OCI-LY7 (cell line): ENCODE data around the gene WNK4. TPM values are rescaled to one million over a fixed set of nuclear protein-coding genes. Genes with fewer than 3 reads are reported as not detected.

Source experiments
- BruUV-seq: library from RNA; stranded (reverse); fragments of 400-500 nt; replicated peaks from 2 replicates; lab custom pipeline; 2021; lab: Mats Ljungman, UMichigan
- CTCF ChIA-PET: fragments of 300-600 bp; sonication (Branson Sonifier 250); formaldehyde crosslinking; loops from one replicate; lab custom pipeline; 2022; ENCODE audit warnings: antibody characterized with exemption; ENCODE audit not compliant: unreplicated experiment; lab: Charles Lee
- POLR2A ChIA-PET: fragments of 300-600 bp; sonication (Branson Sonifier 250); formaldehyde crosslinking; loops from one replicate; lab custom pipeline; 2022; ENCODE audit warnings: antibody characterized with exemption; lab: Charles Lee
- DNase-seq: peaks from one replicate; pipeline ENCODE4 v3.0.0-alpha.2; 2015; ENCODE audit warnings: low spot score
- H2AFZ ChIP-seq: fragments of 200-600 bp; sonication (generic), shearing (Covaris generic); 2 replicates; pipeline ENCODE4 v1.6.1; 2014; ENCODE audit warnings: mild to moderate bottlenecking, antibody characterized with exemption, low read length, moderate library complexity
- H3K27ac ChIP-seq: fragments of 200-600 bp; sonication (generic); 2 replicates; pipeline ENCODE4 v1.5.1; 2014; ENCODE audit warnings: mixed run types, low read depth, mild to moderate bottlenecking, moderate library complexity, low read length, inconsistent platforms; ENCODE audit not compliant: poor library complexity, severe bottlenecking
- H3K36me3 ChIP-seq: fragments of 200-600 bp; sonication (generic); 2 replicates; pipeline ENCODE4 v1.6.1; 2014; ENCODE audit warnings: mild to moderate bottlenecking, antibody characterized with exemption, low read length, moderate library complexity, mixed read lengths; ENCODE audit not compliant: insufficient read depth
- H3K4me1 ChIP-seq: fragments of 200-600 bp; sonication (generic); 2 replicates; pipeline ENCODE4 v1.5.1; 2014; ENCODE audit warnings: mild to moderate bottlenecking, low read length; ENCODE audit not compliant: insufficient read depth, poor library complexity, severe bottlenecking
- H3K4me2 ChIP-seq: fragments of 200-600 bp; sonication (generic); 2 replicates; pipeline ENCODE4 v1.6.1; 2014; ENCODE audit warnings: mild to moderate bottlenecking, low read length
- H3K4me3 ChIP-seq: fragments of 200-600 bp; sonication (generic); 2 replicates; pipeline ENCODE4 v1.5.1; 2014; ENCODE audit warnings: mild to moderate bottlenecking, low read depth, low read length; ENCODE audit not compliant: poor library complexity, severe bottlenecking
- H3K79me2 ChIP-seq: fragments of 200-600 bp; sonication (generic); 2 replicates; pipeline ENCODE4 v1.6.1; 2016; ENCODE audit warnings: low read depth, mild to moderate bottlenecking, low read length, moderate library complexity, mixed read lengths; ENCODE audit not compliant: insufficient read depth
- H3K9me2 ChIP-seq: fragments of 200-600 bp; sonication (generic); 2 replicates; pipeline ENCODE4 v1.6.1; 2016; ENCODE audit warnings: mild to moderate bottlenecking, low read length, mixed read lengths; ENCODE audit not compliant: insufficient read depth
- H3K9me3 ChIP-seq: fragments of 200-600 bp; sonication (generic); 2 replicates; pipeline ENCODE4 v1.6.1; 2014; ENCODE audit warnings: mild to moderate bottlenecking, mixed run types, low read length, mixed read lengths
- H4K20me1 ChIP-seq: fragments of 200-600 bp; sonication (generic); 2 replicates; pipeline ENCODE4 v1.6.1; 2014; ENCODE audit warnings: mild to moderate bottlenecking, antibody characterized with exemption, low read length, moderate library complexity, mixed read lengths; ENCODE audit not compliant: insufficient read depth
- CTCF ChIP-seq: fragments of 200-600 bp; sonication (generic); conservative IDR thresholded peaks from 2 replicates; pipeline ENCODE4 v1.5.1; 2014; ENCODE audit warnings: mild to moderate bottlenecking, antibody characterized with exemption, low read length, moderate library complexity, mixed read lengths
- EZH2phosphoT487 ChIP-seq: fragments of 200-600 bp; sonication (generic); IDR thresholded peaks from 2 replicates; pipeline ENCODE4 v1.6.1; 2018; ENCODE audit warnings: low read depth, borderline replicate concordance, mild to moderate bottlenecking, mixed run types, antibody characterized with exemption, low read length, moderate library complexity, mixed read lengths
- intact Hi-C: fragments of 100-400 bp; cut with micrococcal nuclease; formaldehyde crosslinking; loops from one replicate; pipeline ENCODE4 v1.10.0; 2022; ENCODE audit not compliant: unreplicated experiment
- total RNA-seq, 2 experiments: library from RNA; depleted of rRNA in 1 of 2; stranded (reverse); fragments of >200 nt in 1 of 2; shearing (Covaris generic) in 1 of 2; gene quantifications; 2 replicates each; pipeline ENCODE4 v1.2.3, GENCODE V29; 2014 to 2022

Gene WNK4
- total RNA-seq, 2 experiments from 2014 or later, result 2.4 to 8.3 TPM

- BruUV-seq, result no TSS peak
Observed at GRCh38 chr17:42798011-42798382, 17.6 kb downstream of the WNK4 start.

GRCh38 chr17:42798383-42799380 lies 18.3 kb downstream of the WNK4 start, which contains the start of the genes CNTD1 and COA3:
CNTD1 (plus strand) TSS chr17:42798861; CDS start chr17:42799068, 207 bp downstream.
COA3 (minus strand) TSS chr17:42798704; CDS start chr17:42798681, 23 bp downstream.
- peak within 1 kb of the TSS; percentile 76 for H3K4me3 ChIP-seq
- TF ChIP-seq EZH2phosphoT487 (no peak), CTCF (no peak)
- no peaks in the 10 kb centered on the region for H3K9me3 ChIP-seq
- no peaks in the 10 kb centered on the region for H4K20me1 ChIP-seq
- H3K79me2 ChIP-seq, result no peaks in the 10 kb centered on the region
- H3K27ac ChIP-seq, result no peak within 1 kb of the TSS
- DNase-seq, result peak; percentile 72
- ChIA-PET POLR2A (interaction anchor here (1.1 kb wide), 1 partner anchor 23 kb away, joined by 3 read pairs; no protein-coding TSS in a partner anchor), CTCF (interaction anchor here (0.6 kb wide), 1 partner anchor 59 kb away, joined by 3 read pairs; no protein-coding TSS in a partner anchor)
- no peaks in the 10 kb centered on the region for H3K36me3 ChIP-seq
- no peaks in the 10 kb centered on the region for H3K4me1 ChIP-seq
- BruUV-seq, result no TSS peak
- intact Hi-C loops, result no loop called here
- peak within 1 kb of the TSS; percentile 64; the same call in 1 of the 2 replicates for H2AFZ ChIP-seq
- peak within 1 kb of the TSS; percentile 67 for H3K4me2 ChIP-seq
- H3K9me2 ChIP-seq, result no peaks in the 10 kb centered on the region

More at GRCh38 chr17:42798011-42798382, 17.6 kb downstream of the WNK4 start:
- H3K9me3 ChIP-seq, result no peaks in the 10 kb centered on the region
- ChIA-PET POLR2A (interaction anchor here (0.6 to 1.1 kb wide), 2 partner anchors 24 to 325 kb away, joined by 3 read pairs; no protein-coding TSS in a partner anchor), CTCF (no interaction called here)
- no peaks in the 10 kb centered on the region for H3K79me2 ChIP-seq
- H3K36me3 ChIP-seq, result no peaks in the 10 kb centered on the region
- intact Hi-C loops, result no loop called here
- H3K4me1 ChIP-seq, result no peaks in the 10 kb centered on the region
- H2AFZ ChIP-seq, result peak overlapping the region; percentile 64; the same call in 1 of the 2 replicates
- DNase-seq, result no peak
- peak overlapping the region; percentile 67 for H3K4me2 ChIP-seq
- H3K27ac ChIP-seq, result no peak overlapping the region
- H4K20me1 ChIP-seq, result no peaks in the 10 kb centered on the region
- H3K9me2 ChIP-seq, result no peaks in the 10 kb centered on the region
- peak overlapping the region; percentile 76 for H3K4me3 ChIP-seq
- TF ChIP-seq CTCF (no peak), EZH2phosphoT487 (no peak)
